Endodermal cell (in vitro differentiated cells): ENCODE results near the gene SSBP2. TPM values are rescaled to one million over a fixed set of nuclear protein-coding genes. Genes with fewer than 3 reads are reported as not detected.

ENCODE experiments used
- DNase-seq: peaks from one replicate; pipeline ENCODE4 v3.0.0-alpha.2; 2017
- H3K27ac ChIP-seq: 2 replicates; pipeline ENCODE4 v1.5.1; 2013; ENCODE audit warnings: mild to moderate bottlenecking, low read depth, low read length, moderate library complexity
- H3K27me3 ChIP-seq: 2 replicates; pipeline ENCODE4 v1.6.1; 2013; ENCODE audit warnings: mild to moderate bottlenecking, low read length, moderate library complexity; ENCODE audit not compliant: insufficient read depth, control insufficient read depth, poor library complexity, severe bottlenecking
- H3K36me3 ChIP-seq: 2 replicates; pipeline ENCODE4 v1.7.0; 2013; ENCODE audit warnings: mild to moderate bottlenecking, low read length, moderate library complexity; ENCODE audit not compliant: control insufficient read depth, insufficient read depth
- H3K4me1 ChIP-seq: one replicate; pipeline ENCODE4 v1.7.0; 2013; ENCODE audit warnings: low read length; ENCODE audit not compliant: control insufficient read depth, insufficient read depth
- H3K4me3 ChIP-seq: 2 replicates; pipeline ENCODE4 v1.5.1; 2013; ENCODE audit warnings: mild to moderate bottlenecking, low read length, moderate library complexity
- H3K9ac ChIP-seq: 2 replicates; pipeline ENCODE4 v1.6.1; 2013; ENCODE audit warnings: mild to moderate bottlenecking, low read length, moderate library complexity; ENCODE audit not compliant: poor library complexity, severe bottlenecking; ENCODE audit errors: extremely low read depth
- H3K9me3 ChIP-seq: 2 replicates; pipeline ENCODE4 v1.6.1; 2013; ENCODE audit warnings: mild to moderate bottlenecking, low read length, moderate library complexity; ENCODE audit not compliant: control insufficient read depth
- H3K27ac Mint-ChIP-seq: 2 replicates; pipeline ENCODE4 v1.8.0; 2020; ENCODE audit warnings: mixed read lengths
- H3K27me3 Mint-ChIP-seq: 2 replicates; pipeline ENCODE4 v1.8.0; 2021; ENCODE audit warnings: mild to moderate bottlenecking, mixed read lengths; ENCODE audit not compliant: insufficient read depth
- H3K36me3 Mint-ChIP-seq: 2 replicates; pipeline ENCODE4 v1.8.0; 2020; ENCODE audit warnings: low read depth, mixed read lengths
- H3K4me1 Mint-ChIP-seq: 2 replicates; pipeline ENCODE4 v1.8.0; 2020; ENCODE audit warnings: mixed read lengths
- H3K4me3 Mint-ChIP-seq: 2 replicates; pipeline ENCODE4 v1.8.0; 2020; ENCODE audit warnings: mild to moderate bottlenecking, moderate library complexity, mixed read lengths
- H3K9me3 Mint-ChIP-seq: 2 replicates; pipeline ENCODE4 v1.8.0; 2020; ENCODE audit warnings: mild to moderate bottlenecking, mixed read lengths
- WGBS, 2 experiments: methylation state at CpG; one replicate each; pipeline versions ENCODE4 v1.1.5 to v1.1.7; 2013; ENCODE audit warnings: missing lambda C conversion rate in 2 of 2, mixed read lengths in 1 of 2; ENCODE audit not compliant: insufficient coverage in 1 of 2, insufficient read length in 1 of 2; 5-methylcytosine and 5-hydroxymethylcytosine counted together
- total RNA-seq, 2 donors: library from RNA; stranded (reverse); fragmentation: NEBNext Ultra II Directional in 1 of 2; extraction: Animal tissue kit (Norgen Biotek cat#: 25700) in 1 of 2; gene quantifications; 2 replicates in 1 of 2; 3 replicates in 1 of 2; pipeline ENCODE4 v1.2.1, GENCODE V29; 2021
- TF ChIP-seq, protein P1 (sequence below): fragments of 200-600 bp; sonication (generic); conservative IDR thresholded peaks from 2 replicates; pipeline ENCODE4 v1.5.0; 2021; ENCODE audit warnings: antibody characterized with exemption, mild to moderate bottlenecking

SSBP2 gene
- total RNA-seq, 2 donors from 2014 or later = 27.5 to 30.2 TPM

GRCh38 chr5:81469676-81470075 is 281.2 kb downstream of the SSBP2 start:
- Mint-ChIP-seq H3K9me3 (peaks cover 8% of the 10 kb centered on the region), H3K27me3 (no peaks in the 10 kb centered on the region), H3K4me3 (no peak overlapping the region), H3K36me3 (peaks cover 9% of the 10 kb centered on the region), H3K4me1 (peaks cover 9% of the 10 kb centered on the region), H3K27ac (no peak overlapping the region)
- Histone ChIP-seq H3K27ac (no peak overlapping the region), H3K4me3 (no peak overlapping the region), H3K36me3 (no peaks in the 10 kb centered on the region), H3K9ac (no peak overlapping the region), H3K9me3 (no peaks in the 10 kb centered on the region), H3K27me3 (no peaks in the 10 kb centered on the region), H3K4me1 (no peaks in the 10 kb centered on the region)
- no peak for DNase-seq
- TF ChIP-seq, protein P1, sequence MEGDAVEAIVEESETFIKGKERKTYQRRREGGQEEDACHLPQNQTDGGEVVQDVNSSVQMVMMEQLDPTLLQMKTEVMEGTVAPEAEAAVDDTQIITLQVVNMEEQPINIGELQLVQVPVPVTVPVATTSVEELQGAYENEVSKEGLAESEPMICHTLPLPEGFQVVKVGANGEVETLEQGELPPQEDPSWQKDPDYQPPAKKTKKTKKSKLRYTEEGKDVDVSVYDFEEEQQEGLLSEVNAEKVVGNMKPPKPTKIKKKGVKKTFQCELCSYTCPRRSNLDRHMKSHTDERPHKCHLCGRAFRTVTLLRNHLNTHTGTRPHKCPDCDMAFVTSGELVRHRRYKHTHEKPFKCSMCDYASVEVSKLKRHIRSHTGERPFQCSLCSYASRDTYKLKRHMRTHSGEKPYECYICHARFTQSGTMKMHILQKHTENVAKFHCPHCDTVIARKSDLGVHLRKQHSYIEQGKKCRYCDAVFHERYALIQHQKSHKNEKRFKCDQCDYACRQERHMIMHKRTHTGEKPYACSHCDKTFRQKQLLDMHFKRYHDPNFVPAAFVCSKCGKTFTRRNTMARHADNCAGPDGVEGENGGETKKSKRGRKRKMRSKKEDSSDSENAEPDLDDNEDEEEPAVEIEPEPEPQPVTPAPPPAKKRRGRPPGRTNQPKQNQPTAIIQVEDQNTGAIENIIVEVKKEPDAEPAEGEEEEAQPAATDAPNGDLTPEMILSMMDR = no peak

GRCh38 chr5:81450940-81451339 is 300.0 kb downstream of the SSBP2 start:
- Mint-ChIP-seq H3K9me3 (no peaks in the 10 kb centered on the region), H3K27me3 (no peaks in the 10 kb centered on the region), H3K36me3 (peaks cover 12% of the 10 kb centered on the region), H3K27ac (no peak overlapping the region), H3K4me1 (peaks cover 2% of the 10 kb centered on the region), H3K4me3 (no peak overlapping the region)
- H3K9ac ChIP-seq = no peak overlapping the region
- H3K4me1 ChIP-seq = no peaks in the 10 kb centered on the region
- no peak overlapping the region for H3K4me3 ChIP-seq
- 88 to 100% methylated on average over 2 of the region's 2 CpGs for WGBS, 2 experiments
- no peak overlapping the region for H3K27ac ChIP-seq
- TF ChIP-seq, protein P1 = no peak
- no peaks in the 10 kb centered on the region for H3K36me3 ChIP-seq
- H3K27me3 ChIP-seq = no peaks in the 10 kb centered on the region
- H3K9me3 ChIP-seq = no peaks in the 10 kb centered on the region
- DNase-seq = no peak

DNA sequence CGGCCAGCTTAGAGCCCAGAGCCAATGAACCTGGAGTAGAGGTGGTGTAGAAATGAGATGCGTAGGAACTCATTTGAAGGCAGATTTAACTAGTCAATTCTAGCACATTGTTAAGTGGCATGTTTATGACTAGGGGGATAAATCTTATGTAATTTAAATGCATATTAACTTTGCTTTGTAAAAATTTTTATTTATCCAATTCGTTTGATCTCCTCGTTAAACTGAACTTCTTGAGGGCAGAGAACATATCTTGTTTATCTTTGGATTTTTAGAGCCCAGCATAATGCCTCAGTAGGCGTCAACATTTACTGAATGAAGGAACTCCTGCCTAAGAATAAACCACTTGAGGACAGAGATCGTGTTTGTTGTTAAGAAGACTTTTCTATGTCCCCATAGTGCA is 315.9 kb downstream of the SSBP2 start:
- Mint-ChIP-seq H3K4me1 (peaks cover 2% of the 10 kb centered on the region), H3K9me3 (peaks cover 15% of the 10 kb centered on the region), H3K27me3 (no peaks in the 10 kb centered on the region), H3K36me3 (peaks cover 12% of the 10 kb centered on the region), H3K4me3 (no peak overlapping the region), H3K27ac (no peak overlapping the region)
- no peak for DNase-seq
- Histone ChIP-seq H3K4me1 (no peaks in the 10 kb centered on the region), H3K27me3 (no peaks in the 10 kb centered on the region), H3K9me3 (no peaks in the 10 kb centered on the region), H3K4me3 (no peak overlapping the region), H3K9ac (no peak overlapping the region), H3K27ac (no peak overlapping the region), H3K36me3 (no peaks in the 10 kb centered on the region)
- TF ChIP-seq, protein P1 = no peak
- 92 to 100% methylated on average over 5 to 6 of the region's 6 CpGs for WGBS, 2 experiments
